22Rv1 (cell line): ENCODE measurements around the gene CXCR5.
A peak's percentile ranks its signal among the peaks of the same experiment; 100 is the strongest.

ENCODE experiments used
- H3K27ac ChIP-seq: fragments of 450-650 bp; 2 replicates; pipeline ENCODE4 v1.5.1; 2017
- CTCF ChIP-seq: fragments of 450-650 bp; IDR thresholded peaks from 2 replicates; pipeline ENCODE4 v1.5.1; 2017; ENCODE audit warnings: mild to moderate bottlenecking
- ZFX ChIP-seq: fragments of 450-650 bp; IDR thresholded peaks from 2 replicates; pipeline ENCODE4 v1.6.1; 2017; ENCODE audit warnings: antibody characterized with exemption, borderline replicate concordance

CXCR5 gene

DNA sequence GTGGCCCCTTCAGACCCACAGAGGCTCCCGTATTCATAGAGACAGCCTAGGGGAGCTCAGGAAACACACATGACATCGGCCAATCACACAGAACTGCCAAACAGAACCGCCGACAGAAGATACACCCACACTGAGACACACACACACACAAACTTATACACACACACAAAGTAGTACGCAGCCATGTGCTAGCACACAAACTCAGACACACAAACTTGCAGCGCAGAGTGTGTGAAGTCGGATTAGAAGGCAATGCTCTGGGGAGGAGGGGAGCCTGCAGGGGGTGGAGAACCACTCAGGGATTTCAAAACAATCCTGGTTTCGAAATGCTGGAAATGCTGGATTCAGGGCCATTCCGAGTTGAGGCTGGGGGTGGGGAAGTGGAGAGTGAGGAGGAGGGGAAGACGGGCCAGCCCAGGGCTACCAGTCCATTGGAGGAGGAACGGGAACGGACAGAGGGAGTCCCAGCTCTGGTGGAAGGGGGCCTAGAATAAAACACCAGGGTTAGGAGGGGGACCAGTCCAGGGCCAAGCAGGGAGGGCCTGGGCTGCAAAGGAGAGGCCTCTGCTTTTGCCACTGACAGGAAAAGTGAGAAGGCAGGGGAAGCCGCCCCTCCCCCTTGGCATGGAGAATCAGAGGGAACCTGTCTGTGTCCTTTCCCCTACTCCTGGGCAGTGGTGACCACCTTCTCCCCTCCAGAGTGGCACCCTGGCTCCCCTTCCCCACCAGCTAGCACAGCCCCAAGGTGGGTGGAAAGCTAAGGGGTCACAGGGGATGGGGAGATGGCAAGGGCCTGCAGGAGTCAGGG is 37.6 kb downstream of the CXCR5 start:
- H3K27ac ChIP-seq: peak overlapping the region; percentile 98
- no peak for TF ChIP-seq ZFX

DNA sequence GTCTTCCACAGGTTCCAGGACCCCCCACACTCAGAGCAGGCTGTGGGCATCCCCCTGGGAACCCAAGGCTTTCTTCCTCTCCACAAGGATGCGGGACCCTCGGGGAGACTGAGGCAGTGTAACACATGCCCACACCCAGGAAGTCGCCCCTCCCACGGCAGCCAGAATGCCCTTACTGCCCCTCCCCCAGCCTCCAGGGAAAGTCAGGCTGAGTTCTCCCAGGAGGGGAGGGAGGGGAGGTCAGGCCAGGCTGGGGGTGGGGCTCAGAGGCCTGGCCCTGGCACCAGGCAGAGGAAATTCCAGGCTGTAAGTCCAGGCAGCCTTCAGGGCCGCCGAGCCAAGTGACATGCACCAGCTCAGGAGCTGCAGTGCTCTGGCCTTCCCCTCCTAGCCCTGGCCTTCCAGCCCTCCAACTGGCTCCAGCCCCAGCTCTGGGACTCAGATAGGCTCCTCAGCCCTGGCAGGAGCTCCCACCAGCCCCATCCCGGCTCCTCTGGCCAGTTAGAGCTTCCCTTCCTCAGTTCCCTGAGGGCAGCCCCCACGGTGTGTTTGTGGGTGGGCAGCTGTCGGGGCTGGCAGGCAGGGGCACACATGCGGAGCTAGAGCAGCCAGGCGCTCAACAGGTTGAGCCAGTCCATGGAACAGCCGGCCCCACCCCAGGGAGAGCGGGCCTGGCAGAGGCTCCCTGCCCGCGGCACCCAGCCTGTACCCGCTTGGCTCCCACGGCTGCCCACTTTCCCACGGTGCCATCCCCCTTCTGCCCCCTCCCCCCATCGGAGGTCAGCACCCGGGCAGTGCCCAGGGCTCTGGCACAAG is 38.4 kb downstream of the CXCR5 start:
- TF ChIP-seq ZFX (no peak), CTCF (no peak)
- peak overlapping the region; percentile 98 for H3K27ac ChIP-seq

DNA sequence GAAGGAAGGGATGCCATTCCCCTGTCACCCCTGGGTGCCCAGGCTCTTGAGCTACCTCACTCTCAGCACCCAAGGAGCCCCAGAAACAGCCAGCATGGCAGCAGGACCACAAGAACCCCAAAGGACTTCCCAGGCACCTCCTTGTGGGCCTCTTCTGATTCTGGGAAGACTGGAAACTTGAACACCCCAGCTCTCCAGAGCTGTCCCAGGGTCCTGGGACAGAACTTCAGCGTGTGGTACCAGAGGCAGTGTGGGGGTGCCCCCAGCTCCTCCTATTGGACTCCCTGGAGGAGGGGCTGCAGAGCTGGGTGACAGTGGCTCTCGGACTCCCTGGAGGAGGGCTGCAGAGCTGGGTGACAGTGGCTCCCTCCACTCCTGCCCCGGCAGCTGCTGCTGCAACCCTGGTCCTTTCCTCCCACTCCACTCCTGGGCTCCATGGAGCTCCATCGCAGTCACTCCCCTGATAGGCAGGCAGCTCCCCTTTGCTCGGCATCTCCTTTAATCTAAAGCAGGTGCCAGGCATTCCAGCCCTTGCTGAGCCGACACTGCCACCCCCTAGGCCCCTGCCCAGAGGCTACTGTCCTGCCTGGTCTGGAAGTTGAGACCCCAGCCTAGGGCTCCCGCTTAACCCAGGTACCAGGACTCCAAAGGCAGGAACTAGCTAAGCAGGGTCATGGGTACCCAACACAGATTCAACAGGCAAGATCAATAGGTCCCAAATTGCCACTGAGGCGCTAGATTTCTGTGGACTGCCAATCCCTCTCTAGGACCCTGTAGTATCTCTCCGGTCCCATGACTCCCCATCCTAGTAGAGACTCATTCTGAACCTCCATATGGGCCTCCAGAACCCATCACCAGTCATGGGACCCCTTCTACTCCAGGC is 39.3 kb downstream of the CXCR5 start:
- TF ChIP-seq CTCF (no peak), ZFX (no peak)
- H3K27ac ChIP-seq: peak overlapping the region; percentile 98

- peak overlapping the region; percentile 98 for H3K27ac ChIP-seq
- TF ChIP-seq ZFX (no peak), CTCF (no peak)
Measured at GRCh38 chr11:118923721-118924587, 40.3 kb downstream of the CXCR5 start.

- TF ChIP-seq CTCF (no peak), ZFX (no peak)
- peak overlapping the region; percentile 98 for H3K27ac ChIP-seq
Measured at GRCh38 chr11:118924591-118925585, 41.2 kb downstream of the CXCR5 start.

DNA sequence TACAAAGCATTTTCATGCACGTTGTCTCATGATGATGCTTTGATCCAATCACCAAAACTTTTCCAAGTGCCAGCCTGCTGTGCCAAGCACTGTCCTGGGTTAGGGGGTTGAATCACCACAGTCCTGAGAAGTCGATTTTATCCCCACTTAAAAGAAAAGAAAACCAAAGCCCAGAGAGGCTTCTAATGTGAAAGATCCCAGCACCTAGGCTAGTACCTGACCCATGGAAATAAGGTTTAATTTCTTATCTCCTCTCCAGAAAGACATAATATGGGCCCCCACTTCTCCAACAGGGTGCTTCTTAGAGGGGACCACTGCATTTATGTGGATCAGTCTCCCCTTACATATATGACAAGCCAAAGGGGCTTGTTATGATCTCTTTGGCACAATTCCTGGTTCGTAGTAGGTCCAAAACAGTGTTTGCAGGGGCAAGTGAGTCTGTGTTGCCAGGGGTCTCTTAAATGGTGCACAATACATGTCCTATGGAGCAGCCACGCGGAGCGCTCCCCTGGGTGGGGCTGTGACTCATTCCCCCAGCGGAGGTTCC is 43.9 kb downstream of the CXCR5 start:
- H3K27ac ChIP-seq: peak overlapping the region; percentile 98
- TF ChIP-seq CTCF (no peak), ZFX (no peak)
